ENCODE data around the gene WDR91.

DNA sequence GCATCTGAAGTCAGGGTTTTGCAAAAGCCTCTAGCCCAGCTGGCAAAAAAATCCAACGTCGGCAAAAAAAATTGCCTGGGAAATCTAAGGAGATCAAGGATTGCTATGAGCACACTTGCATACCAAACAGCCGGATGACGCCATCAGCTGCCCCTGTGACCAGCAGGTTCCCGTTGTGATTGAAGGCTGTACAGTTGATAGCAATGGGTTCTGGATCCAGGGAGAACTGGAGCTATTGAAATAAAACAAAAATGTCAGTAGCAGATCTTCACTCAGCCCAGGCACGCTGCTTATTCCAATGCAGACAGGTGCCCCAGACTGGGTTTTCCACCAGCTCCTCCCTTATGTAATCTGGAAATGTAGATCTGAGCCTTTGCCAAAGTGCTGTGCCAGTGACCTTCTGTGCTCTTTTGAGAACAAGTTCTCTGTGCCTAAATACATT is 22.1 kb downstream of the WDR91 start:
- TF ChIP-seq, protein P1, sequence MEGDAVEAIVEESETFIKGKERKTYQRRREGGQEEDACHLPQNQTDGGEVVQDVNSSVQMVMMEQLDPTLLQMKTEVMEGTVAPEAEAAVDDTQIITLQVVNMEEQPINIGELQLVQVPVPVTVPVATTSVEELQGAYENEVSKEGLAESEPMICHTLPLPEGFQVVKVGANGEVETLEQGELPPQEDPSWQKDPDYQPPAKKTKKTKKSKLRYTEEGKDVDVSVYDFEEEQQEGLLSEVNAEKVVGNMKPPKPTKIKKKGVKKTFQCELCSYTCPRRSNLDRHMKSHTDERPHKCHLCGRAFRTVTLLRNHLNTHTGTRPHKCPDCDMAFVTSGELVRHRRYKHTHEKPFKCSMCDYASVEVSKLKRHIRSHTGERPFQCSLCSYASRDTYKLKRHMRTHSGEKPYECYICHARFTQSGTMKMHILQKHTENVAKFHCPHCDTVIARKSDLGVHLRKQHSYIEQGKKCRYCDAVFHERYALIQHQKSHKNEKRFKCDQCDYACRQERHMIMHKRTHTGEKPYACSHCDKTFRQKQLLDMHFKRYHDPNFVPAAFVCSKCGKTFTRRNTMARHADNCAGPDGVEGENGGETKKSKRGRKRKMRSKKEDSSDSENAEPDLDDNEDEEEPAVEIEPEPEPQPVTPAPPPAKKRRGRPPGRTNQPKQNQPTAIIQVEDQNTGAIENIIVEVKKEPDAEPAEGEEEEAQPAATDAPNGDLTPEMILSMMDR (conservative IDR thresholded peaks at IDR 0.05): no peak
- no peak for TF ChIP-seq ZFX (IDR thresholded peaks at IDR 0.05)

Data from C4-2B (cell line).